Liver (tissue), 3 donors: ENCODE results near the gene ZNF761.
"Not testable (repeated sequence)": the region's sequence is repeated elsewhere in the genome, so short reads cannot be mapped to it uniquely, and the experiment has no call there.

ENCODE experiments used
- ATF3 ChIP-seq: IDR thresholded peaks from 2 replicates; pipeline ENCODE4 v1.6.1; 2016; ENCODE audit warnings: antibody characterized with exemption
- CTCF ChIP-seq: fragments of 150-350 bp; IDR thresholded peaks from 2 replicates; pipeline ENCODE4 v1.5.1; 2017; ENCODE audit warnings: improper control_type of control experiment, low read depth, low read length; ENCODE audit not compliant: missing input control
- EGR1 ChIP-seq, 2 donors: IDR thresholded peaks; 2 replicates each; pipeline ENCODE4 v1.6.1; 2016 to 2018; ENCODE audit warnings: antibody characterized with exemption in 2 of 2, low read depth in 2 of 2
- JUND ChIP-seq, 2 donors: IDR thresholded peaks; 2 replicates each; pipeline ENCODE4 v1.6.1; 2016; ENCODE audit warnings: antibody characterized with exemption in 2 of 2
- RAD21 ChIP-seq, 2 donors: IDR thresholded peaks; 2 replicates each; pipeline ENCODE4 v1.6.1; 2016; ENCODE audit warnings: antibody characterized with exemption in 2 of 2, mild to moderate bottlenecking in 2 of 2
- REST ChIP-seq: IDR thresholded peaks from 2 replicates; pipeline ENCODE4 v1.6.1; 2016; ENCODE audit warnings: antibody characterized with exemption, mild to moderate bottlenecking
- donor health status: healthy.
- donor health status: healthy.

GRCh38 chr19:53423680-53424079 is 8.1 kb upstream of the ZNF761 start:
- not testable (repeated sequence) for TF ChIP-seq CTCF; EGR1 (IDR thresholded peaks at IDR 0.05; ENCODE audit: low read depth in 2 of 2); RAD21 (IDR thresholded peaks at IDR 0.05); ATF3; REST; JUND (IDR thresholded peaks at IDR 0.05)
